Upper lobe of left lung (tissue), 4 donors: ENCODE data around the gene TRIM37.

Experiments
- POLR2A ChIP-seq, 4 donors: fragments of 450-650 bp; IDR thresholded peaks; one replicate each; pipeline ENCODE4 v1.5.1; 2016 to 2017; ENCODE audit warnings: antibody characterized with exemption in 4 of 4, mild to moderate bottlenecking in 2 of 4
- POLR2AphosphoS5 ChIP-seq, 2 donors: sonication (generic); formaldehyde crosslinking; IDR thresholded peaks; one replicate each; pipeline ENCODE4 v1.5.1; 2017; ENCODE audit warnings: antibody characterized with exemption in 2 of 2
- TF ChIP-seq, protein P1 (sequence below), 6 experiments: fragments of 450-650 bp in 4 of 6; fragments of 200-600 bp in 2 of 6; sonication (generic) in 2 of 6; IDR thresholded peaks; one replicate each; pipeline ENCODE4 v1.5.1; 2016 to 2019; ENCODE audit warnings: antibody characterized with exemption in 6 of 6

DNA sequence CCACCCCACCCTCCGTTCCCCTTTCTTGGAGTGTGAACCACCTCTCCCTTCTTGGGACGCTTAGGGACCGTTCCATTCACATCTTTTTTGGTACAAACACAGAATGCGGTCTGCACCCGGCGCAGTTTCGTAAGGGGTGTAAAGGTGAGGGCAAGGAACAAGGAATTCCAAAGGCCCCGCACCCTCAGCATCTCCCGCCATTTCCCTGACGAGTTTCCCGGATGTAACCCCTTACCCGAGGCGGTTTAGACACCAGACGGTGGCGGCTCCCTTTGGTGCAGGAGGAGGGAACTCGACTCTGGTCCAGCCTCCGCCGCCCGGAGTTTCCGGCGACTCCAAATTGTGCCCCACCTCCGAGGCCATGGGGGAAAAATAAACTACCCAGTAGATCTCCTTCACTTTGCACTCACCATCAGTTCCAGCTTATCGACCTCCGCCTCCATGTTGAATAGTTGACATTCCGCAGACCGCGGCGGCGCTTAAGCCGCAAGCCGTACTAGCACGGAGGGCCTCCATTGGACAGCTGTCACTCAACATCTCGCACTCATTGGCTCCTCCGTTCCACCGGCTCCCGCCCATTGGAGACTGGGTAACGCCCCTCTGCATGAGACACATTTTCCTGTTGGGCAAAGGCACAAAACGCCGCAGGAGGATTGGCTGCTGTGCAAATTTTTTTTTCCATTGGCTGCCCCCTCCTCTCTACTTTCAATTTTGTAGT lies 48.2 kb upstream of the TRIM37 start, which contains the start of gene SKA2:
- TF ChIP-seq, protein P1, sequence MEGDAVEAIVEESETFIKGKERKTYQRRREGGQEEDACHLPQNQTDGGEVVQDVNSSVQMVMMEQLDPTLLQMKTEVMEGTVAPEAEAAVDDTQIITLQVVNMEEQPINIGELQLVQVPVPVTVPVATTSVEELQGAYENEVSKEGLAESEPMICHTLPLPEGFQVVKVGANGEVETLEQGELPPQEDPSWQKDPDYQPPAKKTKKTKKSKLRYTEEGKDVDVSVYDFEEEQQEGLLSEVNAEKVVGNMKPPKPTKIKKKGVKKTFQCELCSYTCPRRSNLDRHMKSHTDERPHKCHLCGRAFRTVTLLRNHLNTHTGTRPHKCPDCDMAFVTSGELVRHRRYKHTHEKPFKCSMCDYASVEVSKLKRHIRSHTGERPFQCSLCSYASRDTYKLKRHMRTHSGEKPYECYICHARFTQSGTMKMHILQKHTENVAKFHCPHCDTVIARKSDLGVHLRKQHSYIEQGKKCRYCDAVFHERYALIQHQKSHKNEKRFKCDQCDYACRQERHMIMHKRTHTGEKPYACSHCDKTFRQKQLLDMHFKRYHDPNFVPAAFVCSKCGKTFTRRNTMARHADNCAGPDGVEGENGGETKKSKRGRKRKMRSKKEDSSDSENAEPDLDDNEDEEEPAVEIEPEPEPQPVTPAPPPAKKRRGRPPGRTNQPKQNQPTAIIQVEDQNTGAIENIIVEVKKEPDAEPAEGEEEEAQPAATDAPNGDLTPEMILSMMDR (IDR thresholded peaks at IDR 0.05): peak in 1 of 6 experiments; percentile 10
- TF ChIP-seq POLR2AphosphoS5 (IDR thresholded peaks at IDR 0.05) (peak in 1 of 2 donors; percentile 61), POLR2A (IDR thresholded peaks at IDR 0.05) (peak in 2 of 4 donors; percentile 15 to 43)
